Astrocyte (in vitro differentiated cells and primary cell): ENCODE data around the gene NFATC3. TPM values are rescaled to one million over a fixed set of nuclear protein-coding genes. Genes with fewer than 3 reads are reported as not detected.

Experiments used
- DNase-seq: peaks from one replicate; pipeline ENCODE4 v3.0.0-alpha.2; 2010; ENCODE audit warnings: low read depth
- FAIRE-seq: peaks from 2 replicates; lab custom pipeline; 2011; peaks lifted over from hg19 to GRCh38; lab: Jason Lieb, UNC
- H2AFZ ChIP-seq: 2 replicates; pipeline ENCODE4 v1.6.0; 2012; ENCODE audit warnings: low read depth, low read length, inconsistent platforms
- H3K27ac ChIP-seq: 2 replicates; pipeline ENCODE4 v1.5.1; 2011; ENCODE audit warnings: low read depth, low read length, inconsistent platforms
- H3K27me3 ChIP-seq: 2 replicates; pipeline ENCODE4 v1.6.0; 2011; ENCODE audit warnings: low read length, inconsistent platforms; ENCODE audit not compliant: insufficient read depth
- H3K36me3 ChIP-seq: 2 replicates; pipeline ENCODE4 v1.5.1; 2011; ENCODE audit warnings: low read length, inconsistent platforms; ENCODE audit not compliant: insufficient read depth
- H3K4me1 ChIP-seq: 2 replicates; pipeline ENCODE4 v1.5.1; 2011; ENCODE audit warnings: low read length, inconsistent platforms; ENCODE audit not compliant: insufficient read depth
- H3K4me2 ChIP-seq: 2 replicates; pipeline ENCODE4 v1.6.0; 2012; ENCODE audit warnings: low read length, inconsistent platforms
- H3K4me3 ChIP-seq: 2 replicates; pipeline ENCODE4 v1.5.1; 2011; ENCODE audit warnings: low read depth, mild to moderate bottlenecking, low read length, inconsistent platforms; ENCODE audit not compliant: insufficient read depth
- H3K79me2 ChIP-seq: 2 replicates; pipeline ENCODE4 v1.6.0; 2012; ENCODE audit warnings: mild to moderate bottlenecking, low read length, inconsistent platforms; ENCODE audit not compliant: insufficient read depth
- H3K9ac ChIP-seq: 2 replicates; pipeline ENCODE4 v1.6.0; 2012; ENCODE audit warnings: mild to moderate bottlenecking, low read length, inconsistent platforms
- H3K9me3 ChIP-seq: 2 replicates; pipeline ENCODE4 v1.5.1; 2012; ENCODE audit warnings: low read depth, mild to moderate bottlenecking, low read length, inconsistent platforms; ENCODE audit not compliant: insufficient read depth
- H4K20me1 ChIP-seq: 2 replicates; pipeline ENCODE4 v1.6.0; 2012; ENCODE audit warnings: low read length, inconsistent platforms; ENCODE audit not compliant: insufficient read depth
- H3K27ac Mint-ChIP-seq: one replicate; pipeline ENCODE4 v1.8.0; 2021; ENCODE audit warnings: mild to moderate bottlenecking, mixed read lengths; ENCODE audit not compliant: unreplicated experiment
- H3K27me3 Mint-ChIP-seq: one replicate; pipeline ENCODE4 v1.8.0; 2021; ENCODE audit warnings: low read depth, mixed read lengths; ENCODE audit not compliant: unreplicated experiment
- H3K36me3 Mint-ChIP-seq: one replicate; pipeline ENCODE4 v1.8.0; 2021; ENCODE audit warnings: low read depth, mixed read lengths; ENCODE audit not compliant: unreplicated experiment
- H3K4me1 Mint-ChIP-seq: one replicate; pipeline ENCODE4 v1.8.0; 2021; ENCODE audit warnings: low read depth, mixed read lengths; ENCODE audit not compliant: unreplicated experiment
- H3K4me3 Mint-ChIP-seq: one replicate; pipeline ENCODE4 v1.8.0; 2021; ENCODE audit warnings: mild to moderate bottlenecking, moderate library complexity, mixed read lengths; ENCODE audit not compliant: unreplicated experiment
- H3K9me3 Mint-ChIP-seq: one replicate; pipeline ENCODE4 v1.8.0; 2021; ENCODE audit warnings: mild to moderate bottlenecking, mixed read lengths; ENCODE audit not compliant: unreplicated experiment
- EZH2 ChIP-seq: IDR thresholded peaks from 2 replicates; pipeline ENCODE4 v1.6.1; 2012; ENCODE audit warnings: mild to moderate bottlenecking, low read length, inconsistent platforms; ENCODE audit not compliant: insufficient read depth
- total RNA-seq: library from RNA; stranded (reverse); gene quantifications from 2 replicates; pipeline ENCODE4 v1.2.1, GENCODE V29; 2021
- TF ChIP-seq, protein P1 (sequence below): IDR thresholded peaks from 2 replicates; pipeline ENCODE4 v1.5.1; 2011; ENCODE audit warnings: low read depth, mild to moderate bottlenecking, inconsistent platforms, low read length, moderate library complexity; ENCODE audit not compliant: insufficient read depth

Gene NFATC3
- total RNA-seq, 1 donor from 2014 or later: 34.0 TPM

DNA sequence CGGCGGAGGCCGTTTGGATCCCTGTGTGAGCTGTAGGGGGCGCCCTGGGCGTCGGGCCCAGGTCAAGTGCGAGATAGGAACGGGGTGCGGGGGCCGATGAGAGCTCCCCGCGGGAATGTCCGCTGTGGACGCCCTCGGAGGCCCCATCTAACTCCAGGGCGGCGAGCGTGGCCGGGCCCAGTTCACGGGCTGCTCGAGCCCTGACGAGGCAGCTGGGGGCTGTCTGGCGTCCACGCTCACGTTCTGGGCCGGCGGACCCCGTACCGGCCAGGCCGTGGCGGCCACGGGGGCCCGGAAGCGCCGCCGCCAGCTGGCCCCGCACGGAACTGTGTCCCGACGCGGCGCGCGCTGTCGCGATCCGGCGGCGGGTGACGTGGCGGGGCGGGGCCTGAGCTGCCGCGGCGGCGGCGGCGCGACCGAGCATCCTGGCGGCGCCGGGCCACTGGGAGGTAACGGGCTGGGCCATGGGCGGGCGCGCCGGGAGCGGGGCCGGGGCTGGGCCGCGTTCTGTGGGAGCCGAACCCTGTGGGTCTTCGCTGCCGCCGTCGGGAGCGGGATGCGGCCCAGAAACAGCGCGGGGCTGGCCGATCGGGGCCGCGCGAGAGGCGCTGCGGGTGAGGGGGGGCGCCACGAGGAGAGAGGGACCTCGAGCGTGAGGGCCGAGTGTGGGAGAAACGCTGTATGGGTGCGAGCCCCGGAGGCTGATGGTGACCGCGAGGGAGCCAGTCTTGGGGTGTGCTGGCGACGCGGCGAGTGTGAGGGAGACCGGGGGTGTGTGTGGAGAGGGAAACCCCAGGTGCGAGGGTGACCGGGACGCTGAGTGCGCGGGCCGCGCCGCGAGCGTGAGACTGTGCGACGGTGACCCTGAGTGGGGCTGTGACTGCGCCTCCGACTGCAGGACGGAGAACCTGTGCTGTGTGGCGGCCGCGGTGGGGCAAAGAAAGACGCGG, 179.2 kb downstream of the NFATC3 start, which contains the start of gene SLC7A6:
Gene SLC7A6, plus strand, starts transcription at position 399 of the 950 bp plus-strand sequence. CDS start 10,201 bp downstream, outside the sequence.
- peak; percentile 44 for DNase-seq
- H3K27ac ChIP-seq: peak within 1 kb of the TSS; percentile 93

DNA sequence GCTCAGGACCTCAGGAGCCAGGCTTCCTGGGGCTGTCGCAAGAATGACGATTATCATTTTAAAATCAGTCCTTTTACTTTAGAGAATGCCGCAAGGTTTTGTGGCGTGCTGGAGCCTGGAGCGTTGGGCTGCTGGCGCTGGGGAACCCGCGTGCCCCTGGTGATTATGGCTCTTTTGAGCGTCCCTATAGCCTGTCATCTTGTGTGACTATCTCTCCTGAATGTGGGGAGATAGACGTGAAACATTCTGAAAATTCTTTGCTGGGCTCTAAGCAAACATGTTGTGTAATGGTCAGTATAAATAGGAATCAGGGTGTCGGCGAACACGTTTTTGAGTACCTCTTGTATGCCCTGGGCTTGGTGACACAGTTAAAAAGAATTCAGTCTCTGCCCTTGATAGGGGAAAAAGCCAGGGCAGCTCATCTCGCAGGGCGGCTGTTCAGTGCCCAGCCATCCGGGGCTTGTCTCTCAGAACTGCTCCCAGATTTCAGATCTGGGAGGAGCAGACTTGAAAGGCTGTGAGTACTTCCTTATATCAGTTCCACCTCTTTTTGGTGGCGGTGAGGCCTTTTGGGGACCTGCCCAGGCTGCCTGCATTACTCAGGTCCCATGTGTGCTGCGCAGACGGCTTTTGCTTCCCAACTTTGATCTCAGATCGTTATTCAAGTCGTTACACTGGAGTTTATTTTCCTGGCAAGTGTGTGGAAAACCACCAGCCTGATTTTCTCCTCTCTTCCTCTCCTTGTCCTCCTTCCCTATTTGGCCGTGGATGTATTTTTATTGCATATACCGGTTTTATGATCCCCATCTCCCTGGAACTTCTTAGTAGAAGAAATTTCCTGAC, 180.1 kb downstream of the NFATC3 start:
- no peaks in the 10 kb centered on the region for H3K9me3 Mint-ChIP-seq
- Histone ChIP-seq H2AFZ (peak overlapping the region; percentile 94), H3K27me3 (no peaks in the 10 kb centered on the region), H4K20me1 (peaks cover 43% of the 10 kb centered on the region), H3K79me2 (peaks cover 64% of the 10 kb centered on the region), H3K9ac (peak overlapping the region; percentile 99), H3K4me1 (peaks cover 8% of the 10 kb centered on the region), H3K36me3 (no peaks in the 10 kb centered on the region), H3K4me2 (peak overlapping the region; percentile 94), H3K27ac (peak overlapping the region; percentile 93), H3K4me3 (peak overlapping the region; percentile 84), H3K9me3 (no peaks in the 10 kb centered on the region)
- peak overlapping the region; percentile 95 for H3K27ac Mint-ChIP-seq
- H3K4me1 Mint-ChIP-seq: peaks cover 18% of the 10 kb centered on the region
- DNase-seq (peak; percentile 65), FAIRE-seq (peak; percentile 13)
- H3K4me3 Mint-ChIP-seq: peak overlapping the region; percentile 98
- TF ChIP-seq, protein P1, sequence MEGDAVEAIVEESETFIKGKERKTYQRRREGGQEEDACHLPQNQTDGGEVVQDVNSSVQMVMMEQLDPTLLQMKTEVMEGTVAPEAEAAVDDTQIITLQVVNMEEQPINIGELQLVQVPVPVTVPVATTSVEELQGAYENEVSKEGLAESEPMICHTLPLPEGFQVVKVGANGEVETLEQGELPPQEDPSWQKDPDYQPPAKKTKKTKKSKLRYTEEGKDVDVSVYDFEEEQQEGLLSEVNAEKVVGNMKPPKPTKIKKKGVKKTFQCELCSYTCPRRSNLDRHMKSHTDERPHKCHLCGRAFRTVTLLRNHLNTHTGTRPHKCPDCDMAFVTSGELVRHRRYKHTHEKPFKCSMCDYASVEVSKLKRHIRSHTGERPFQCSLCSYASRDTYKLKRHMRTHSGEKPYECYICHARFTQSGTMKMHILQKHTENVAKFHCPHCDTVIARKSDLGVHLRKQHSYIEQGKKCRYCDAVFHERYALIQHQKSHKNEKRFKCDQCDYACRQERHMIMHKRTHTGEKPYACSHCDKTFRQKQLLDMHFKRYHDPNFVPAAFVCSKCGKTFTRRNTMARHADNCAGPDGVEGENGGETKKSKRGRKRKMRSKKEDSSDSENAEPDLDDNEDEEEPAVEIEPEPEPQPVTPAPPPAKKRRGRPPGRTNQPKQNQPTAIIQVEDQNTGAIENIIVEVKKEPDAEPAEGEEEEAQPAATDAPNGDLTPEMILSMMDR: no peak
- TF ChIP-seq EZH2: no peak
- H3K27me3 Mint-ChIP-seq: no peaks in the 10 kb centered on the region
- peaks cover 3% of the 10 kb centered on the region for H3K36me3 Mint-ChIP-seq

More for the DNA sequence above, 179.2 kb downstream of the NFATC3 start, which contains the start of gene SLC7A6:
- Mint-ChIP-seq H3K27me3 (no peaks in the 10 kb centered on the region), H3K9me3 (no peaks in the 10 kb centered on the region), H3K36me3 (peaks cover 7% of the 10 kb centered on the region), H3K4me3 (peak within 1 kb of the TSS; percentile 98), H3K4me1 (peaks cover 18% of the 10 kb centered on the region), H3K27ac (peak within 1 kb of the TSS; percentile 99)
- Histone ChIP-seq H3K4me2 (peak within 1 kb of the TSS; percentile 94), H2AFZ (peak within 1 kb of the TSS; percentile 94), H4K20me1 (peaks cover 34% of the 10 kb centered on the region), H3K79me2 (peaks cover 55% of the 10 kb centered on the region), H3K27me3 (no peaks in the 10 kb centered on the region), H3K36me3 (peaks cover 3% of the 10 kb centered on the region), H3K4me3 (peak within 1 kb of the TSS; percentile 84), H3K4me1 (peaks cover 8% of the 10 kb centered on the region), H3K9ac (peak within 1 kb of the TSS; percentile 99), H3K9me3 (no peaks in the 10 kb centered on the region)
- FAIRE-seq: no peak
- no peak for TF ChIP-seq EZH2
- TF ChIP-seq, protein P1: peak; percentile 46
